IMR-90 (cell line): ENCODE measurements around the gene NEFH. TPM values are rescaled to one million over a fixed set of nuclear protein-coding genes. Genes with fewer than 3 reads are reported as not detected.

Experiments used
- ATAC-seq: fragments of 200-7000 bp; cut with Tn5 transposase; 2 replicates; pipeline ENCODE4 v1.9.1; 2020; ENCODE audit warnings: low read depth, mild to moderate bottlenecking, moderate library complexity
- BruUV-seq: library from RNA; stranded (reverse); fragments of 400-500 nt; replicated peaks from 2 replicates; lab custom pipeline; 2021; lab: Mats Ljungman, UMichigan
- CTCF ChIA-PET: fragments of 300-600 bp; formaldehyde crosslinking; extraction: SDS; loops from one replicate; lab custom pipeline; 2021; ENCODE audit warnings: antibody characterized with exemption; lab: Yijun Ruan, JAX
- POLR2A ChIA-PET: fragments of 300-600 bp; sonication (Branson Sonifier 250); formaldehyde crosslinking; loops from one replicate; lab custom pipeline; 2022; ENCODE audit warnings: antibody characterized with exemption; ENCODE audit not compliant: unreplicated experiment; lab: Charles Lee
- DNase-seq: peaks from one replicate; pipeline ENCODE4 v3.0.0; 2013
- H2AFZ ChIP-seq: replicated peaks from 2 replicates; pipeline ENCODE3; 2013; ENCODE audit warnings: low read length, mild to moderate bottlenecking; ENCODE audit not compliant: poor library complexity
- H2AK5ac ChIP-seq: 2 replicates; pipeline ENCODE4 v1.6.1; 2013; ENCODE audit warnings: low read depth, low read length, inconsistent platforms
- H2AK9ac ChIP-seq: replicated peaks from 2 replicates; pipeline ENCODE3; 2013; ENCODE audit warnings: mild to moderate bottlenecking, low read depth, low read length, moderate library complexity; ENCODE audit not compliant: poor library complexity
- H2BK120ac ChIP-seq: 2 replicates; pipeline ENCODE4 v1.6.1; 2013; ENCODE audit warnings: low read depth, low read length, inconsistent platforms
- H2BK15ac ChIP-seq: 3 replicates; pipeline ENCODE4 v1.6.1; 2013; ENCODE audit warnings: low read depth, low read length, inconsistent platforms
- H2BK20ac ChIP-seq: 2 replicates; pipeline ENCODE4 v1.6.1; 2013; ENCODE audit warnings: low read depth, mild to moderate bottlenecking, inconsistent platforms, low read length, moderate library complexity
- H2BK5ac ChIP-seq: 2 replicates; pipeline ENCODE4 v1.6.1; 2013; ENCODE audit warnings: mild to moderate bottlenecking, low read depth, low read length, inconsistent platforms; ENCODE audit not compliant: poor library complexity, severe bottlenecking
- H3K14ac ChIP-seq: replicated peaks from 2 replicates; pipeline ENCODE4 v1.6.1; 2013; ENCODE audit warnings: low read depth, low read length, inconsistent platforms
- H3K18ac ChIP-seq: 2 replicates; pipeline ENCODE4 v1.6.1; 2013; ENCODE audit warnings: low read depth, low read length, control low read depth
- H3K23ac ChIP-seq: 2 replicates; pipeline ENCODE4 v1.6.1; 2013; ENCODE audit warnings: low read depth, low read length, inconsistent platforms
- H3K27ac ChIP-seq: 2 replicates; pipeline ENCODE4 v1.5.1; 2013; ENCODE audit warnings: mild to moderate bottlenecking, control low read depth, low read length; ENCODE audit not compliant: insufficient read depth
- H3K27me3 ChIP-seq: 2 replicates; pipeline ENCODE4 v1.6.1; 2013; ENCODE audit warnings: low read length; ENCODE audit not compliant: control insufficient read depth, insufficient read depth
- H3K36me3 ChIP-seq: 2 replicates; pipeline ENCODE4 v1.6.1; 2013; ENCODE audit warnings: low read length, mixed read lengths; ENCODE audit not compliant: control insufficient read depth, insufficient read depth
- H3K4ac ChIP-seq: 2 replicates; pipeline ENCODE4 v1.6.1; 2013; ENCODE audit warnings: low read depth, low read length, inconsistent platforms
- H3K4me1 ChIP-seq: 2 replicates; pipeline ENCODE4 v1.6.1; 2013; ENCODE audit warnings: low read length, mixed read lengths; ENCODE audit not compliant: control insufficient read depth, insufficient read depth
- H3K4me2 ChIP-seq: 2 replicates; pipeline ENCODE4 v1.6.1; 2013; ENCODE audit warnings: low read depth, mild to moderate bottlenecking, control low read depth, low read length, moderate library complexity
- H3K4me3 ChIP-seq: 2 replicates; pipeline ENCODE4 v1.5.1; 2013; ENCODE audit warnings: low read depth, mild to moderate bottlenecking, control low read depth, low read length, moderate library complexity; ENCODE audit not compliant: insufficient read depth
- H3K56ac ChIP-seq: 2 replicates; pipeline ENCODE4 v1.6.1; 2013; ENCODE audit warnings: low read length, inconsistent platforms; ENCODE audit not compliant: insufficient read depth; ENCODE audit errors: extremely low read depth
- H3K79me1 ChIP-seq, 2 experiments: 2 replicates each; pipeline ENCODE4 v1.6.1; 2013; ENCODE audit warnings: low read length in 2 of 2, inconsistent platforms in 1 of 2, low read depth in 1 of 2
- H3K9ac ChIP-seq: 2 replicates; pipeline ENCODE4 v1.6.1; 2013; ENCODE audit warnings: low read depth, low read length, control low read depth
- H3K9me1 ChIP-seq: 2 replicates; pipeline ENCODE4 v1.6.1; 2013; ENCODE audit warnings: low read length, inconsistent platforms; ENCODE audit not compliant: insufficient read depth
- H3K9me3 ChIP-seq: 2 replicates; pipeline ENCODE4 v1.6.1; 2013; ENCODE audit warnings: low read length; ENCODE audit not compliant: control insufficient read depth, insufficient read depth
- H4K20me1 ChIP-seq: 2 replicates; pipeline ENCODE4 v1.6.1; 2013; ENCODE audit warnings: low read length, inconsistent platforms; ENCODE audit not compliant: insufficient read depth
- H4K5ac ChIP-seq: 2 replicates; pipeline ENCODE4 v1.6.1; 2013; ENCODE audit warnings: mild to moderate bottlenecking, low read depth, low read length, control low read depth
- H4K8ac ChIP-seq, 2 experiments: 2 replicates each; pipeline ENCODE4 v1.6.1; 2013; ENCODE audit warnings: low read depth in 2 of 2, low read length in 2 of 2, control low read depth in 1 of 2, inconsistent platforms in 1 of 2
- H4K91ac ChIP-seq: 2 replicates; pipeline ENCODE4 v1.6.1; 2013; ENCODE audit warnings: low read depth, low read length, inconsistent platforms; ENCODE audit not compliant: insufficient read depth
- BHLHE40 ChIP-seq: fragments of 150-350 bp; IDR thresholded peaks from 2 replicates; pipeline ENCODE4 v1.6.1; 2016; ENCODE audit warnings: mild to moderate bottlenecking, low read depth, low read length
- CEBPB ChIP-seq: IDR thresholded peaks from 2 replicates; pipeline ENCODE4 v1.6.1; 2012; ENCODE audit warnings: low read depth, low read length, improper control_type of control experiment
- CHD1 ChIP-seq: IDR thresholded peaks from 2 replicates; pipeline ENCODE4 v1.6.1; 2012; ENCODE audit warnings: low read depth, low read length, improper control_type of control experiment
- CTCF ChIP-seq: conservative IDR thresholded peaks from 2 replicates; pipeline ENCODE4 v1.5.1; 2012; ENCODE audit warnings: mild to moderate bottlenecking, low read depth, low read length, improper control_type of control experiment
- ELK1 ChIP-seq: fragments of 150-350 bp; IDR thresholded peaks from 2 replicates; pipeline ENCODE4 v1.6.1; 2016; ENCODE audit warnings: low read depth, mild to moderate bottlenecking, low read length, moderate library complexity, borderline replicate concordance
- FOS ChIP-seq: fragments of 150-350 bp; IDR thresholded peaks from 2 replicates; pipeline ENCODE4 v1.6.1; 2016; ENCODE audit warnings: low read depth, low read length
- MAFK ChIP-seq: IDR thresholded peaks from 2 replicates; pipeline ENCODE4 v1.6.1; 2012; ENCODE audit warnings: low read depth, low read length, improper control_type of control experiment
- MAZ ChIP-seq: IDR thresholded peaks from 2 replicates; pipeline ENCODE4 v1.6.1; 2012; ENCODE audit warnings: low read depth, mild to moderate bottlenecking, low read length, improper control_type of control experiment, moderate library complexity, borderline replicate concordance
- MXI1 ChIP-seq: IDR thresholded peaks from 2 replicates; pipeline ENCODE4 v1.6.1; 2012; ENCODE audit warnings: low read depth, mild to moderate bottlenecking, low read length, moderate library complexity, borderline replicate concordance
- NFE2L2 ChIP-seq: fragments of 150-350 bp; IDR thresholded peaks from 2 replicates; pipeline ENCODE4 v1.6.1; 2016; ENCODE audit warnings: low read depth, mild to moderate bottlenecking, low read length
- RAD21 ChIP-seq: IDR thresholded peaks from 2 replicates; pipeline ENCODE4 v1.6.1; 2012; ENCODE audit warnings: low read length, improper control_type of control experiment
- RCOR1 ChIP-seq: IDR thresholded peaks from 2 replicates; pipeline ENCODE4 v1.6.1; 2012; ENCODE audit warnings: mild to moderate bottlenecking, low read length, improper control_type of control experiment; ENCODE audit not compliant: insufficient replicate concordance
- RFX5 ChIP-seq: IDR thresholded peaks from 2 replicates; pipeline ENCODE4 v1.8.0; 2012; ENCODE audit warnings: low read depth, mild to moderate bottlenecking, low read length, moderate library complexity
- WGBS, 2 experiments: methylation state at CpG; one replicate each; pipeline versions ENCODE4 v1.1.5 to v1.1.7; 2013; ENCODE audit warnings: missing lambda C conversion rate in 2 of 2; ENCODE audit not compliant: insufficient read length in 1 of 2; ENCODE audit errors: extremely low coverage in 2 of 2; 5-methylcytosine and 5-hydroxymethylcytosine counted together
- dilution Hi-C: fragments of 300-500 bp; cut with HindIII; formaldehyde crosslinking; loops from one replicate; pipeline ENCODE4 v1.14.3; 2018; ENCODE audit warnings: low sequenced_read_pairs; ENCODE audit not compliant: unreplicated experiment
- in situ Hi-C: fragments of 300-500 bp; cut with MboI; formaldehyde crosslinking; loops from 3 replicates; pipeline ENCODE4 v1.14.3; 2019; ENCODE audit warnings: low sequenced_read_pairs, inconsistent platforms, mixed read lengths
- intact Hi-C: fragments of 100-400 bp; cut with micrococcal nuclease; formaldehyde crosslinking; loops from 2 replicates; pipeline ENCODE4 v1.10.0; 2022
- polyA plus RNA-seq, 3 experiments: library from polyadenylated mRNA; depleted of rRNA; stranded (reverse); fragments of >200 nt; gene quantifications; 2 replicates each; pipeline ENCODE4 v1.2.3, GENCODE V29; 2012; ENCODE audit warnings: low replicate concordance in 1 of 3
- total RNA-seq: library from RNA; depleted of rRNA; stranded (reverse); fragments of >200 nt; gene quantifications from 2 replicates; pipeline ENCODE4 v1.2.3, GENCODE V29; 2012

The NEFH gene
- total and polyA plus RNA-seq, 2 of the 4 experiments (the other 2 are of a cell fraction), result 1.3 to 2.9 TPM

DNA sequence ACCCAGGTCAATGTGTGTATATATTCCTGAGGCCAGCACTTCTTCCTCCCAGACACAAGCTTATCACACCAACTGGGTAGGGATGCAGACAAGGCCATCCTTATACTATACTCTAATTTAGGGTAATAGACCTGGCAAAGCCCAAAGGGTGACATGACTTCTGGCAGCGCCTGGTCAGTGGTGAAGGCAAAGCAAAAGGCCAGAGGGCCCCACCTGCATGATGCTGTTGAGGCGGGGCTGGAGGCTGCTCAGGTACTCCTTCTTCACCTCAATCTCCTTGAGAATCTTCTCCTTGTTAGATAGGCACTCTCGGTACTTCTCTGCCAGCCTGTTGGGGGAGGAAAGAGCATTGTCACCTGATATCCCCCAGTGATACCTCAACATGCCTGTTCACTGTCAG lies 56.4 kb downstream of the NEFH start:
- H3K9ac ChIP-seq, result no peak overlapping the region
- no peaks in the 10 kb centered on the region for H3K4me1 ChIP-seq
- intact Hi-C loops (no loop called here), dilution Hi-C loops (no loop called here), in situ Hi-C loops (no loop called here)
- no peak overlapping the region for H2AK9ac ChIP-seq
- ATAC-seq, result no peak
- no peak overlapping the region for H3K56ac ChIP-seq
- no peaks in the 10 kb centered on the region for H3K9me1 ChIP-seq
- H2BK120ac ChIP-seq, result no peak overlapping the region
- WGBS, 2 experiments, result no CpG with 5 or more reads among the region's 3 CpGs
- no peak overlapping the region for H3K23ac ChIP-seq
- H3K14ac ChIP-seq, result no peak overlapping the region
- TF ChIP-seq CEBPB (no peak), FOS (no peak), CHD1 (no peak), MXI1 (no peak), NFE2L2 (no peak), RAD21 (no peak), ELK1 (no peak), RFX5 (no peak), MAZ (no peak), BHLHE40 (no peak), MAFK (no peak), RCOR1 (no peak), CTCF (no peak)
- H4K5ac ChIP-seq, result no peak overlapping the region
- ChIA-PET POLR2A (no interaction called here), CTCF (no interaction called here)
- H4K91ac ChIP-seq, result no peak overlapping the region
- H3K27me3 ChIP-seq, result no peaks in the 10 kb centered on the region
- H3K18ac ChIP-seq, result no peak overlapping the region
- H3K9me3 ChIP-seq, result no peaks in the 10 kb centered on the region
- H3K79me1 ChIP-seq, result no peaks in the 10 kb centered on the region
- H3K27ac ChIP-seq, result no peak overlapping the region
- H3K4me2 ChIP-seq, result no peak overlapping the region
- H2BK20ac ChIP-seq, result no peak overlapping the region
- H4K20me1 ChIP-seq, result peaks cover 4% of the 10 kb centered on the region; the same call in 1 of the 2 replicates
- no peak overlapping the region for H2AK5ac ChIP-seq
- no peak for DNase-seq
- H2AFZ ChIP-seq, result no peak overlapping the region
- H3K36me3 ChIP-seq, result peaks cover 51% of the 10 kb centered on the region
- BruUV-seq, result no TSS peak
- H3K4ac ChIP-seq, result no peak overlapping the region
- no peak overlapping the region for H4K8ac ChIP-seq
- no peak overlapping the region for H2BK15ac ChIP-seq
- no peak overlapping the region for H3K4me3 ChIP-seq
- no peak overlapping the region for H2BK5ac ChIP-seq
